Endothelial cell of umbilical vein (primary cell): ENCODE results near the gene UROD. TPM values are rescaled to one million over a fixed set of nuclear protein-coding genes. Genes with fewer than 3 reads are reported as not detected.

Source experiments
- BruUV-seq: library from RNA; stranded (reverse); fragments of 400-500 nt; replicated peaks from 2 replicates; lab custom pipeline; 2021; lab: Mats Ljungman, UMichigan
- CTCF ChIA-PET: fragments of 300-600, 350-600 bp; sonication (Branson Sonifier 250); formaldehyde crosslinking; loops from one replicate; lab custom pipeline; 2021; ENCODE audit warnings: antibody characterized with exemption, inconsistent platforms; lab: Charles Lee
- POLR2A ChIA-PET: fragments of 300-600, 350-600 bp; sonication (Branson Sonifier 250); formaldehyde crosslinking; loops from one replicate; lab custom pipeline; 2021; ENCODE audit warnings: antibody characterized with exemption, inconsistent platforms; lab: Charles Lee
- DNase-seq: peaks from one replicate; pipeline ENCODE4 v3.0.0-alpha.2; 2011; ENCODE audit warnings: low read depth, low spot score
- FAIRE-seq: peaks from 2 replicates; lab custom pipeline; 2011; peaks lifted over from hg19 to GRCh38; lab: Jason Lieb, UNC
- H2AFZ ChIP-seq: 2 replicates; pipeline ENCODE4 v1.6.0; 2012; ENCODE audit warnings: low read depth, low read length, control low read depth, inconsistent platforms
- H3K27ac ChIP-seq: 2 replicates; pipeline ENCODE4 v1.5.1; 2011; ENCODE audit warnings: low read depth, mild to moderate bottlenecking, control low read depth, low read length, moderate library complexity; ENCODE audit not compliant: insufficient read depth
- H3K27me3 ChIP-seq, 2 experiments: 2 replicates each; pipeline versions ENCODE4 v1.6.0 to v1.6.1; 2011; ENCODE audit warnings: low read length in 2 of 2, mixed read lengths in 1 of 2; ENCODE audit not compliant: control insufficient read depth in 2 of 2, insufficient read depth in 2 of 2
- H3K36me3 ChIP-seq, 2 experiments: 2 replicates in 1 of 2; 3 replicates in 1 of 2; pipeline ENCODE4 v1.5.1; 2011; ENCODE audit warnings: low read length in 2 of 2, mild to moderate bottlenecking in 1 of 2, moderate library complexity in 1 of 2; ENCODE audit not compliant: control insufficient read depth in 2 of 2, insufficient read depth in 2 of 2; ENCODE audit errors: extremely low read depth in 1 of 2
- H3K4me1 ChIP-seq: 3 replicates; pipeline ENCODE4 v1.5.1; 2011; ENCODE audit warnings: mild to moderate bottlenecking, low read length; ENCODE audit not compliant: control insufficient read depth, insufficient read depth; ENCODE audit errors: extremely low read depth
- H3K4me2 ChIP-seq: 2 replicates; pipeline ENCODE4 v1.6.1; 2011; ENCODE audit warnings: low read length, control low read depth, mixed read lengths; ENCODE audit not compliant: insufficient read depth
- H3K4me3 ChIP-seq, 3 experiments: fragments of 200-600 bp in 1 of 3; sonication (generic), shearing (Covaris generic) in 1 of 3; replicated peaks in 1 of 3; 2 replicates each; pipeline ENCODE4 v1.5.1; 2011 to 2016; ENCODE audit warnings: control low read depth in 3 of 3, low read length in 3 of 3, mild to moderate bottlenecking in 2 of 3, inconsistent platforms in 1 of 3, low read depth in 1 of 3, moderate library complexity in 1 of 3; ENCODE audit not compliant: insufficient read depth in 1 of 3
- H3K79me2 ChIP-seq: 2 replicates; pipeline ENCODE4 v1.6.0; 2012; ENCODE audit warnings: low read length, inconsistent platforms; ENCODE audit not compliant: control insufficient read depth, insufficient read depth
- H3K9ac ChIP-seq: replicated peaks from 2 replicates; pipeline ENCODE3; 2011; ENCODE audit warnings: low read length, control low read depth; ENCODE audit not compliant: insufficient read depth; ENCODE audit errors: extremely low read depth
- H3K9me1 ChIP-seq: replicated peaks from 3 replicates; pipeline ENCODE4 v1.6.0; 2011; ENCODE audit warnings: mild to moderate bottlenecking, low read length; ENCODE audit not compliant: control insufficient read depth, insufficient read depth; ENCODE audit errors: extremely low read depth
- H3K9me3 ChIP-seq: replicated peaks from 2 replicates; pipeline ENCODE4 v1.5.1; 2012; ENCODE audit warnings: low read length, inconsistent platforms; ENCODE audit not compliant: control insufficient read depth, insufficient read depth
- H4K20me1 ChIP-seq: replicated peaks from 2 replicates; pipeline ENCODE3; 2011; ENCODE audit warnings: mild to moderate bottlenecking, low read length; ENCODE audit not compliant: control insufficient read depth, insufficient read depth; ENCODE audit errors: extremely low read depth
- CTCF ChIP-seq, 2 donors: IDR thresholded peaks; 1 replicate in 1 of 2; 2 replicates in 1 of 2; pipeline ENCODE4 v1.5.1; 2011; ENCODE audit warnings: low read length in 2 of 2, mild to moderate bottlenecking in 2 of 2, moderate library complexity in 2 of 2, control low read depth in 1 of 2, inconsistent platforms in 1 of 2, low read depth in 1 of 2; ENCODE audit not compliant: insufficient read depth in 1 of 2; ENCODE audit errors: extremely low read depth in 1 of 2
- EZH2 ChIP-seq: IDR thresholded peaks from 2 replicates; pipeline ENCODE4 v1.6.1; 2012; ENCODE audit warnings: borderline replicate concordance, low read depth, mild to moderate bottlenecking, moderate library complexity, low read length, inconsistent platforms; ENCODE audit not compliant: severe bottlenecking
- FOS ChIP-seq: IDR thresholded peaks from 2 replicates; pipeline ENCODE4 v1.6.1; 2011; ENCODE audit warnings: mild to moderate bottlenecking, low read length, moderate library complexity, borderline replicate concordance; ENCODE audit not compliant: insufficient read depth
- GATA2 ChIP-seq: IDR thresholded peaks from 2 replicates; pipeline ENCODE4 v1.7.0; 2011; ENCODE audit warnings: low read depth, mild to moderate bottlenecking, moderate library complexity, mixed read lengths, low read length; ENCODE audit not compliant: insufficient read length, insufficient read depth
- JUN ChIP-seq: IDR thresholded peaks from 2 replicates; pipeline ENCODE4 v1.6.1; 2011; ENCODE audit warnings: borderline replicate concordance, low read depth; ENCODE audit not compliant: insufficient read length, insufficient read depth
- MAX ChIP-seq: IDR thresholded peaks from 2 replicates; pipeline ENCODE4 v1.6.1; 2011; ENCODE audit not compliant: insufficient read depth, insufficient read length
- MYC ChIP-seq: IDR thresholded peaks from one replicate; pipeline ENCODE4 v1.6.1; 2011; ENCODE audit warnings: mild to moderate bottlenecking, low read depth, low read length
- POLR2A ChIP-seq: IDR thresholded peaks from 2 replicates; pipeline ENCODE4 v1.6.1; 2012; ENCODE audit warnings: low read depth, mild to moderate bottlenecking, control low read depth, low read length
- POLR2AphosphoS5 ChIP-seq: IDR thresholded peaks from 2 replicates; pipeline ENCODE4 v1.6.1; 2012; ENCODE audit warnings: low read depth, mild to moderate bottlenecking, control low read depth, low read length, moderate library complexity; ENCODE audit not compliant: insufficient read depth
- dilution Hi-C: fragments of 300-500 bp; cut with MboI; formaldehyde crosslinking; loops from one replicate; pipeline ENCODE4 v1.15.0; 2019; ENCODE audit warnings: low sequenced_read_pairs; ENCODE audit not compliant: extremely low pct_ligation_motif_present
- intact Hi-C: fragments of 100-400 bp; cut with micrococcal nuclease; formaldehyde crosslinking; loops from one replicate; pipeline ENCODE4 v1.10.0; 2022
- polyA plus RNA-seq, 4 experiments: library from polyadenylated mRNA; depleted of rRNA in 3 of 4; stranded (reverse) in 3 of 4; unstranded in 1 of 4; fragments of >200 nt; gene quantifications; 2 replicates each; pipeline versions ENCODE4 v1.2.1 to v1.2.3, GENCODE V29; 2011 to 2012; ENCODE audit warnings: missing spikeins in 1 of 4
- total RNA-seq: library from RNA; stranded (reverse); gene quantifications from 2 replicates; pipeline ENCODE4 v1.2.3, GENCODE V29; 2021

UROD gene
- total and polyA plus RNA-seq, 2 donors (not counting 3 experiments of a cell fraction or from before 2014, with no cell fraction given): 192 to 636 TPM

- no peak overlapping the region for H3K4me2 ChIP-seq
- no peak for FAIRE-seq
Measured at GRCh38 chr1:45008076-45008475, 4.0 kb upstream of the UROD start.

More at GRCh38 chr1:45008076-45008475, 4.0 kb upstream of the UROD start:
- Histone ChIP-seq H2AFZ (no peak overlapping the region), H3K27me3 (no peaks in the 10 kb centered on the region), H3K4me3 (no peak overlapping the region), H3K9ac (no peak overlapping the region), H3K79me2 (peaks cover 20% of the 10 kb centered on the region), H3K9me1 (no peaks in the 10 kb centered on the region), H3K36me3 (peaks cover 17 to 60% of the 10 kb centered on the region in 2 experiments), H4K20me1 (no peaks in the 10 kb centered on the region), H3K9me3 (no peaks in the 10 kb centered on the region), H3K27ac (no peak overlapping the region), H3K4me1 (peaks cover 19% of the 10 kb centered on the region)
- ChIA-PET POLR2A (no interaction called here), CTCF (no interaction called here)
- BruUV-seq: no TSS peak
- dilution Hi-C loops (no loop called here), intact Hi-C loops (no loop called here)
- DNase-seq: no peak
- TF ChIP-seq MYC (no peak), FOS (no peak), JUN (no peak), GATA2 (no peak), MAX (no peak), CTCF (IDR thresholded peaks at IDR 0.05; ENCODE audit: extremely low read depth in 1 of 2, insufficient read depth in 1 of 2, low read depth in 1 of 2, low read length in 2 of 2) (no peak), EZH2 (no peak), POLR2A (no peak), POLR2AphosphoS5 (no peak)
